Measurements from ENCODE around the gene GPC3.

The GPC3 gene

GRCh38 chrX:133988010-133988409 lies 2.6 kb upstream of the GPC3 start:
- TF ChIP-seq TAF1 (IDR thresholded peaks at IDR 0.05; ENCODE audit: low read depth) (no peak), EP300 (IDR thresholded peaks at IDR 0.05; ENCODE audit: borderline replicate concordance) (no peak), ZBTB7A (IDR thresholded peaks at IDR 0.05; ENCODE audit: low read depth) (no peak), TCF12 (IDR thresholded peaks at IDR 0.05; ENCODE audit: low read depth) (no peak), RAD21 (IDR thresholded peaks at IDR 0.05; ENCODE audit: low read depth) (no peak)

- TF ChIP-seq ZBTB7A (IDR thresholded peaks at IDR 0.05; ENCODE audit: low read depth), result no peak
- TF ChIP-seq TEAD4 (IDR thresholded peaks at IDR 0.05), result no peak
- no peak for TF ChIP-seq NFIC (IDR thresholded peaks at IDR 0.05)
- TF ChIP-seq YY1 (IDR thresholded peaks at IDR 0.05; ENCODE audit: low read depth), result no peak
- TF ChIP-seq CREB1 (IDR thresholded peaks at IDR 0.05; ENCODE audit: low read depth), result no peak
- TF ChIP-seq FOXM1 (IDR thresholded peaks at IDR 0.05; ENCODE audit: borderline replicate concordance, low read depth), result no peak
- no peak for TF ChIP-seq EGR1 (IDR thresholded peaks at IDR 0.05)
- no peak for TF ChIP-seq EP300 (IDR thresholded peaks at IDR 0.05; ENCODE audit: borderline replicate concordance)
- TF ChIP-seq TAF1 (IDR thresholded peaks at IDR 0.05; ENCODE audit: low read depth), result no peak
- no peak for TF ChIP-seq REST (IDR thresholded peaks at IDR 0.05; ENCODE audit: low read depth)
- TF ChIP-seq RAD21 (IDR thresholded peaks at IDR 0.05; ENCODE audit: low read depth), result no peak
- no peak for TF ChIP-seq MAX (IDR thresholded peaks at IDR 0.05)
- no peak for TF ChIP-seq CEBPB (IDR thresholded peaks at IDR 0.05)
- no peak for TF ChIP-seq TCF12 (IDR thresholded peaks at IDR 0.05; ENCODE audit: low read depth)
- no peak for TF ChIP-seq USF1 (IDR thresholded peaks at IDR 0.05)
Observed at GRCh38 chrX:133987188-133987587, 1.8 kb upstream of the GPC3 start.

GRCh38 chrX:133985967-133986683 lies 731 bp upstream of the GPC3 start:
- TF ChIP-seq TCF12 (IDR thresholded peaks at IDR 0.05; ENCODE audit: low read depth) (no peak), RAD21 (IDR thresholded peaks at IDR 0.05; ENCODE audit: low read depth) (no peak), CEBPB (IDR thresholded peaks at IDR 0.05) (no peak), NFIC (IDR thresholded peaks at IDR 0.05) (no peak), EP300 (IDR thresholded peaks at IDR 0.05; ENCODE audit: borderline replicate concordance) (no peak), MAX (IDR thresholded peaks at IDR 0.05) (no peak), ZBTB7A (IDR thresholded peaks at IDR 0.05; ENCODE audit: low read depth) (no peak), FOXM1 (IDR thresholded peaks at IDR 0.05; ENCODE audit: borderline replicate concordance, low read depth) (no peak), USF1 (IDR thresholded peaks at IDR 0.05) (no peak), REST (IDR thresholded peaks at IDR 0.05; ENCODE audit: low read depth) (no peak), EGR1 (IDR thresholded peaks at IDR 0.05) (no peak), TEAD4 (IDR thresholded peaks at IDR 0.05) (no peak), YY1 (IDR thresholded peaks at IDR 0.05; ENCODE audit: low read depth) (no peak), TAF1 (IDR thresholded peaks at IDR 0.05; ENCODE audit: low read depth) (no peak), CREB1 (IDR thresholded peaks at IDR 0.05; ENCODE audit: low read depth) (no peak)

GRCh38 chrX:133984857-133985163 lies 584 bp downstream of the GPC3 start:
- no peak for TF ChIP-seq EP300 (IDR thresholded peaks at IDR 0.05; ENCODE audit: borderline replicate concordance)
- TF ChIP-seq YY1 (IDR thresholded peaks at IDR 0.05; ENCODE audit: low read depth), result no peak
- TF ChIP-seq MAX (IDR thresholded peaks at IDR 0.05), result no peak
- TF ChIP-seq CREB1 (IDR thresholded peaks at IDR 0.05; ENCODE audit: low read depth), result no peak
- TF ChIP-seq NFIC (IDR thresholded peaks at IDR 0.05), result no peak
- no peak for TF ChIP-seq FOXM1 (IDR thresholded peaks at IDR 0.05; ENCODE audit: borderline replicate concordance, low read depth)
- TF ChIP-seq TCF12 (IDR thresholded peaks at IDR 0.05; ENCODE audit: low read depth), result no peak
- TF ChIP-seq REST (IDR thresholded peaks at IDR 0.05; ENCODE audit: low read depth), result no peak
- no peak for TF ChIP-seq USF1 (IDR thresholded peaks at IDR 0.05)
- TF ChIP-seq TEAD4 (IDR thresholded peaks at IDR 0.05), result no peak
- no peak for TF ChIP-seq ZBTB7A (IDR thresholded peaks at IDR 0.05; ENCODE audit: low read depth)
- no peak for TF ChIP-seq EGR1 (IDR thresholded peaks at IDR 0.05)
- no peak for TF ChIP-seq RAD21 (IDR thresholded peaks at IDR 0.05; ENCODE audit: low read depth)
- TF ChIP-seq CEBPB (IDR thresholded peaks at IDR 0.05), result no peak
- no peak for TF ChIP-seq TAF1 (IDR thresholded peaks at IDR 0.05; ENCODE audit: low read depth)

Measured in Ishikawa (cell line).